Activated naive CD4-positive, alpha-beta T cell treated with anti-CD3 and anti-CD28 coated beads, Interleukin-2, amount 50 U/mL, for 16 hours (primary cell): ENCODE results near the gene GLS.
"Not testable (repeated sequence)": the region's sequence is repeated elsewhere in the genome, so short reads cannot be mapped to it uniquely, and the experiment has no call there.

Source experiments
- DNase-seq: peaks from one replicate; pipeline ENCODE4 v3.0.0-alpha.2; 2020

GLS gene

GRCh38 chr2:190880378-190881083 lies at the start of gene GLS:
GLS (plus strand) TSS chr2:190880821; CDS start chr2:190881085, 264 bp downstream.
- DNase-seq = peak; percentile 96

GRCh38 chr2:190831941-190832340 lies 48.7 kb upstream of the GLS start:
- no peak for DNase-seq

GRCh38 chr2:190834890-190835208 lies 45.8 kb upstream of the GLS start:
- DNase-seq = no peak

GRCh38 chr2:190835303-190835930 lies 45.2 kb upstream of the GLS start:
- no peak for DNase-seq

- no peak for DNase-seq
These were observed 43.9 kb upstream of the GLS start for GRCh38 chr2:190836767-190837166.

GRCh38 chr2:190837420-190837819 lies 43.2 kb upstream of the GLS start:
- no peak for DNase-seq

- no peak for DNase-seq
These were observed 42.7 kb upstream of the GLS start for GRCh38 chr2:190837952-190838361.

- DNase-seq = no peak
These were observed 42.1 kb upstream of the GLS start for GRCh38 chr2:190838492-190838910.

GRCh38 chr2:190840569-190841172 lies 40.0 kb upstream of the GLS start:
- no peak for DNase-seq

GRCh38 chr2:190841707-190842505 lies 38.7 kb upstream of the GLS start:
- DNase-seq = no peak

GRCh38 chr2:190842606-190843104 lies 38.0 kb upstream of the GLS start:
- no peak for DNase-seq

GRCh38 chr2:190843890-190844699 lies 36.5 kb upstream of the GLS start:
- DNase-seq = peak; percentile 53

- DNase-seq = no peak
These were observed 35.8 kb upstream of the GLS start for GRCh38 chr2:190844700-190845401.

- DNase-seq = no peak
These were observed 33.9 kb upstream of the GLS start for GRCh38 chr2:190846746-190847145.

GRCh38 chr2:190847504-190848081 lies 33.0 kb upstream of the GLS start:
- no peak for DNase-seq

- no peak for DNase-seq
These were observed 30.8 kb upstream of the GLS start for GRCh38 chr2:190849774-190850173.

GRCh38 chr2:190853022-190853421 lies 27.6 kb upstream of the GLS start:
- DNase-seq = not testable (repeated sequence)

GRCh38 chr2:190853531-190854383 lies 26.9 kb upstream of the GLS start:
- DNase-seq = no peak

GRCh38 chr2:190854726-190855125 lies 25.9 kb upstream of the GLS start:
- DNase-seq = no peak

- no peak for DNase-seq
These were observed 25.4 kb upstream of the GLS start for GRCh38 chr2:190855245-190855644.
